ENCODE measurements around the gene SH3RF3.

- peak in 1 of 4 experiments; percentile 6 for TF ChIP-seq CTCF (IDR thresholded peaks at IDR 0.05)
- no peak for TF ChIP-seq POLR2A (IDR thresholded peaks at IDR 0.05)
- TF ChIP-seq POLR2AphosphoS5 (IDR thresholded peaks at IDR 0.05) = no peak
These were observed at the start of gene SH3RF3 for GRCh38 chr2:109128616-109129355.
